ENCODE results near the gene SNED1. TPM values are rescaled to one million over a fixed set of nuclear protein-coding genes. Genes with fewer than 3 reads are reported as not detected.

SNED1 gene
- total and polyA plus RNA-seq, 2 experiments from 2014 or later: 1.5 to 2.8 TPM

DNA sequence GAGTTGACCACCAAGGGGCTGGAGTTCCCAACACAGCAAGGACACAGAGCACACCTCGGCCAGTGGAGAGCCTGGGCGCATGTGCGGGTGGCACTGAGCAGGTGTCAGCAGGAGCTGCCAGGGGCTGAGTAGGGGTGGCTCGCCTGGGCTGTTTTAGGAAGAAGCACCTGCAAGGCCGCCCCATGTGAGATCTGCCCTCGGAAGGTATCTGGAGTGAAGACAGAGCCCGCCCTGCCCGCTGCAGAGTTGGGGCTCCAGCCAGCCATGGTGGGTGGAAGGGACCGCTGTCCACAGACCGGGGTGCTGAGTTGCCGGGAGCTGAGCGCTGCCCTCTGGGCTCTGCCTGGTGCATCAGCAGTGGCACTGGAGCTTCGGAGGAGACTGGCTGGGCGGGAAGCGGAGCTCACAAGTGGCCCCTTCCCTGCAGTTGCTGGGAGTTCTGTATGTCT, 68.5 kb downstream of the SNED1 start:
- no peaks in the 10 kb centered on the region for H3K27me3 ChIP-seq (ENCODE audit: insufficient read depth)
- no peaks in the 10 kb centered on the region for H3K9me2 ChIP-seq (ENCODE audit: insufficient read depth)
- H3F3A ChIP-seq (replicated peaks; ENCODE audit: low read depth): no peaks in the 10 kb centered on the region
- Mint-ChIP-seq H3K4me3 (no peak overlapping the region), H3K36me3 (ENCODE audit: low read depth) (no peaks in the 10 kb centered on the region), H3K27ac (no peak overlapping the region), H3K9me3 (no peaks in the 10 kb centered on the region), H3K27me3 (ENCODE audit: insufficient read depth, low read depth, poor library complexity) (peaks cover 14% of the 10 kb centered on the region), H3K4me1 (no peaks in the 10 kb centered on the region; the same call in 2 of the 3 replicates)
- no peaks in the 10 kb centered on the region for H3K36me3 ChIP-seq (ENCODE audit: insufficient read depth)
- H2AFZ ChIP-seq: no peak overlapping the region
- no peak overlapping the region for H3K4me3 ChIP-seq
- TF ChIP-seq, protein P1, sequence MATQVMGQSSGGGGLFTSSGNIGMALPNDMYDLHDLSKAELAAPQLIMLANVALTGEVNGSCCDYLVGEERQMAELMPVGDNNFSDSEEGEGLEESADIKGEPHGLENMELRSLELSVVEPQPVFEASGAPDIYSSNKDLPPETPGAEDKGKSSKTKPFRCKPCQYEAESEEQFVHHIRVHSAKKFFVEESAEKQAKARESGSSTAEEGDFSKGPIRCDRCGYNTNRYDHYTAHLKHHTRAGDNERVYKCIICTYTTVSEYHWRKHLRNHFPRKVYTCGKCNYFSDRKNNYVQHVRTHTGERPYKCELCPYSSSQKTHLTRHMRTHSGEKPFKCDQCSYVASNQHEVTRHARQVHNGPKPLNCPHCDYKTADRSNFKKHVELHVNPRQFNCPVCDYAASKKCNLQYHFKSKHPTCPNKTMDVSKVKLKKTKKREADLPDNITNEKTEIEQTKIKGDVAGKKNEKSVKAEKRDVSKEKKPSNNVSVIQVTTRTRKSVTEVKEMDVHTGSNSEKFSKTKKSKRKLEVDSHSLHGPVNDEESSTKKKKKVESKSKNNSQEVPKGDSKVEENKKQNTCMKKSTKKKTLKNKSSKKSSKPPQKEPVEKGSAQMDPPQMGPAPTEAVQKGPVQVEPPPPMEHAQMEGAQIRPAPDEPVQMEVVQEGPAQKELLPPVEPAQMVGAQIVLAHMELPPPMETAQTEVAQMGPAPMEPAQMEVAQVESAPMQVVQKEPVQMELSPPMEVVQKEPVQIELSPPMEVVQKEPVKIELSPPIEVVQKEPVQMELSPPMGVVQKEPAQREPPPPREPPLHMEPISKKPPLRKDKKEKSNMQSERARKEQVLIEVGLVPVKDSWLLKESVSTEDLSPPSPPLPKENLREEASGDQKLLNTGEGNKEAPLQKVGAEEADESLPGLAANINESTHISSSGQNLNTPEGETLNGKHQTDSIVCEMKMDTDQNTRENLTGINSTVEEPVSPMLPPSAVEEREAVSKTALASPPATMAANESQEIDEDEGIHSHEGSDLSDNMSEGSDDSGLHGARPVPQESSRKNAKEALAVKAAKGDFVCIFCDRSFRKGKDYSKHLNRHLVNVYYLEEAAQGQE (IDR thresholded peaks at IDR 0.05; ENCODE audit: unreplicated experiment): peak; percentile 87
- no peak for TF ChIP-seq STAT1 (IDR thresholded peaks at IDR 0.05; ENCODE audit: unreplicated experiment)
- TF ChIP-seq, protein P2, sequence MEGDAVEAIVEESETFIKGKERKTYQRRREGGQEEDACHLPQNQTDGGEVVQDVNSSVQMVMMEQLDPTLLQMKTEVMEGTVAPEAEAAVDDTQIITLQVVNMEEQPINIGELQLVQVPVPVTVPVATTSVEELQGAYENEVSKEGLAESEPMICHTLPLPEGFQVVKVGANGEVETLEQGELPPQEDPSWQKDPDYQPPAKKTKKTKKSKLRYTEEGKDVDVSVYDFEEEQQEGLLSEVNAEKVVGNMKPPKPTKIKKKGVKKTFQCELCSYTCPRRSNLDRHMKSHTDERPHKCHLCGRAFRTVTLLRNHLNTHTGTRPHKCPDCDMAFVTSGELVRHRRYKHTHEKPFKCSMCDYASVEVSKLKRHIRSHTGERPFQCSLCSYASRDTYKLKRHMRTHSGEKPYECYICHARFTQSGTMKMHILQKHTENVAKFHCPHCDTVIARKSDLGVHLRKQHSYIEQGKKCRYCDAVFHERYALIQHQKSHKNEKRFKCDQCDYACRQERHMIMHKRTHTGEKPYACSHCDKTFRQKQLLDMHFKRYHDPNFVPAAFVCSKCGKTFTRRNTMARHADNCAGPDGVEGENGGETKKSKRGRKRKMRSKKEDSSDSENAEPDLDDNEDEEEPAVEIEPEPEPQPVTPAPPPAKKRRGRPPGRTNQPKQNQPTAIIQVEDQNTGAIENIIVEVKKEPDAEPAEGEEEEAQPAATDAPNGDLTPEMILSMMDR (conservative IDR thresholded peaks at IDR 0.05; ENCODE audit: low read depth in 2 of 2): peak in 1 of 2 experiments; percentile 37; a peak in 2 of 4 replicates
- TF ChIP-seq, protein P3, sequence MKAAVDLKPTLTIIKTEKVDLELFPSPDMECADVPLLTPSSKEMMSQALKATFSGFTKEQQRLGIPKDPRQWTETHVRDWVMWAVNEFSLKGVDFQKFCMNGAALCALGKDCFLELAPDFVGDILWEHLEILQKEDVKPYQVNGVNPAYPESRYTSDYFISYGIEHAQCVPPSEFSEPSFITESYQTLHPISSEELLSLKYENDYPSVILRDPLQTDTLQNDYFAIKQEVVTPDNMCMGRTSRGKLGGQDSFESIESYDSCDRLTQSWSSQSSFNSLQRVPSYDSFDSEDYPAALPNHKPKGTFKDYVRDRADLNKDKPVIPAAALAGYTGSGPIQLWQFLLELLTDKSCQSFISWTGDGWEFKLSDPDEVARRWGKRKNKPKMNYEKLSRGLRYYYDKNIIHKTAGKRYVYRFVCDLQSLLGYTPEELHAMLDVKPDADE (IDR thresholded peaks at IDR 0.05): no peak
- H4K20me1 ChIP-seq (replicated peaks; ENCODE audit: insufficient read depth): no peaks in the 10 kb centered on the region
- DNase-seq (ENCODE audit: low spot score) (peak; percentile 79), ATAC-seq (peak; percentile 53)
- no peaks in the 10 kb centered on the region for H3K4me1 ChIP-seq (ENCODE audit: insufficient read depth)
- H3K27ac ChIP-seq (ENCODE audit: low read depth): no peak overlapping the region
- H3K4me2 ChIP-seq: no peak overlapping the region
- no peaks in the 10 kb centered on the region for H3K79me2 ChIP-seq (replicated peaks; ENCODE audit: insufficient read depth)

DNA sequence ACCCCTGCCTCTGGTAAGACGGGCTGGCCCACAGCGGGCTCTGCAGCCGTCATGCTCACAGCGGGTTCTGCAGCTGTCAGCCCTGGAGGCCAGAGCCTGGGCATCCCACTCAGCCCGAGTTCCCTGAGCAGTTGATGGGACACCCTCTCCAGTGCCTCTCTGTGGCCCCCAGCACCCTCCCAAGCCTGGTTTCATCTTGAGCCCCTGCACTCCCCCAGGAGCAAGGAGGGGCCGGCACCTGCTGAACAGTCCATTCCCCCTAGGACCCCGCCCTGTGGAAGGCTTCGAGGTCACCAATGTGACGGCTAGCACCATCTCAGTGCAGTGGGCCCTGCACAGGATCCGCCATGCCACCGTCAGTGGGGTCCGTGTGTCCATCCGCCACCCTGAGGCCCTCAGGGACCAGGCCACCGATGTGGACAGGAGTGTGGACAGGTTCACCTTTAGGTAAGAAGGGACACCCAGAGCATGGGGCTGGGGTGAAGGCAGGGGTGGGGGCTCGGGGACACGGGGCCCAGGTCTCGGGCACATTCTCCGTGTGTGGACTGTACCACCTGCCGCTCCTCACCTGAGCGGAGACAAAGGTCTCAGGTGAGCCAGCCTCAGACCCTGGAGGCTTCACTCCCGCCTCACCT, 69.2 kb downstream of the SNED1 start:
- ATAC-seq (no peak), DNase-seq (ENCODE audit: low spot score) (no peak)
- Histone ChIP-seq H3K4me2 (no peak overlapping the region), H3K9me2 (ENCODE audit: insufficient read depth) (no peaks in the 10 kb centered on the region), H3K27me3 (ENCODE audit: insufficient read depth) (no peaks in the 10 kb centered on the region), H3K4me1 (ENCODE audit: insufficient read depth) (no peaks in the 10 kb centered on the region), H3F3A (replicated peaks; ENCODE audit: low read depth) (no peaks in the 10 kb centered on the region), H3K4me3 (no peak overlapping the region), H3K36me3 (ENCODE audit: insufficient read depth) (no peaks in the 10 kb centered on the region), H3K79me2 (replicated peaks; ENCODE audit: insufficient read depth) (no peaks in the 10 kb centered on the region), H4K20me1 (replicated peaks; ENCODE audit: insufficient read depth) (no peaks in the 10 kb centered on the region), H2AFZ (no peak overlapping the region), H3K27ac (ENCODE audit: low read depth) (no peak overlapping the region)
- H3K36me3 Mint-ChIP-seq (ENCODE audit: low read depth): no peaks in the 10 kb centered on the region
- no peaks in the 10 kb centered on the region for H3K9me3 Mint-ChIP-seq
- H3K4me3 Mint-ChIP-seq: no peak overlapping the region
- H3K27ac Mint-ChIP-seq: no peak overlapping the region
- H3K4me1 Mint-ChIP-seq: peaks cover 3% of the 10 kb centered on the region
- H3K27me3 Mint-ChIP-seq (ENCODE audit: insufficient read depth, low read depth, poor library complexity): peaks cover 16% of the 10 kb centered on the region
- TF ChIP-seq, protein P4, sequence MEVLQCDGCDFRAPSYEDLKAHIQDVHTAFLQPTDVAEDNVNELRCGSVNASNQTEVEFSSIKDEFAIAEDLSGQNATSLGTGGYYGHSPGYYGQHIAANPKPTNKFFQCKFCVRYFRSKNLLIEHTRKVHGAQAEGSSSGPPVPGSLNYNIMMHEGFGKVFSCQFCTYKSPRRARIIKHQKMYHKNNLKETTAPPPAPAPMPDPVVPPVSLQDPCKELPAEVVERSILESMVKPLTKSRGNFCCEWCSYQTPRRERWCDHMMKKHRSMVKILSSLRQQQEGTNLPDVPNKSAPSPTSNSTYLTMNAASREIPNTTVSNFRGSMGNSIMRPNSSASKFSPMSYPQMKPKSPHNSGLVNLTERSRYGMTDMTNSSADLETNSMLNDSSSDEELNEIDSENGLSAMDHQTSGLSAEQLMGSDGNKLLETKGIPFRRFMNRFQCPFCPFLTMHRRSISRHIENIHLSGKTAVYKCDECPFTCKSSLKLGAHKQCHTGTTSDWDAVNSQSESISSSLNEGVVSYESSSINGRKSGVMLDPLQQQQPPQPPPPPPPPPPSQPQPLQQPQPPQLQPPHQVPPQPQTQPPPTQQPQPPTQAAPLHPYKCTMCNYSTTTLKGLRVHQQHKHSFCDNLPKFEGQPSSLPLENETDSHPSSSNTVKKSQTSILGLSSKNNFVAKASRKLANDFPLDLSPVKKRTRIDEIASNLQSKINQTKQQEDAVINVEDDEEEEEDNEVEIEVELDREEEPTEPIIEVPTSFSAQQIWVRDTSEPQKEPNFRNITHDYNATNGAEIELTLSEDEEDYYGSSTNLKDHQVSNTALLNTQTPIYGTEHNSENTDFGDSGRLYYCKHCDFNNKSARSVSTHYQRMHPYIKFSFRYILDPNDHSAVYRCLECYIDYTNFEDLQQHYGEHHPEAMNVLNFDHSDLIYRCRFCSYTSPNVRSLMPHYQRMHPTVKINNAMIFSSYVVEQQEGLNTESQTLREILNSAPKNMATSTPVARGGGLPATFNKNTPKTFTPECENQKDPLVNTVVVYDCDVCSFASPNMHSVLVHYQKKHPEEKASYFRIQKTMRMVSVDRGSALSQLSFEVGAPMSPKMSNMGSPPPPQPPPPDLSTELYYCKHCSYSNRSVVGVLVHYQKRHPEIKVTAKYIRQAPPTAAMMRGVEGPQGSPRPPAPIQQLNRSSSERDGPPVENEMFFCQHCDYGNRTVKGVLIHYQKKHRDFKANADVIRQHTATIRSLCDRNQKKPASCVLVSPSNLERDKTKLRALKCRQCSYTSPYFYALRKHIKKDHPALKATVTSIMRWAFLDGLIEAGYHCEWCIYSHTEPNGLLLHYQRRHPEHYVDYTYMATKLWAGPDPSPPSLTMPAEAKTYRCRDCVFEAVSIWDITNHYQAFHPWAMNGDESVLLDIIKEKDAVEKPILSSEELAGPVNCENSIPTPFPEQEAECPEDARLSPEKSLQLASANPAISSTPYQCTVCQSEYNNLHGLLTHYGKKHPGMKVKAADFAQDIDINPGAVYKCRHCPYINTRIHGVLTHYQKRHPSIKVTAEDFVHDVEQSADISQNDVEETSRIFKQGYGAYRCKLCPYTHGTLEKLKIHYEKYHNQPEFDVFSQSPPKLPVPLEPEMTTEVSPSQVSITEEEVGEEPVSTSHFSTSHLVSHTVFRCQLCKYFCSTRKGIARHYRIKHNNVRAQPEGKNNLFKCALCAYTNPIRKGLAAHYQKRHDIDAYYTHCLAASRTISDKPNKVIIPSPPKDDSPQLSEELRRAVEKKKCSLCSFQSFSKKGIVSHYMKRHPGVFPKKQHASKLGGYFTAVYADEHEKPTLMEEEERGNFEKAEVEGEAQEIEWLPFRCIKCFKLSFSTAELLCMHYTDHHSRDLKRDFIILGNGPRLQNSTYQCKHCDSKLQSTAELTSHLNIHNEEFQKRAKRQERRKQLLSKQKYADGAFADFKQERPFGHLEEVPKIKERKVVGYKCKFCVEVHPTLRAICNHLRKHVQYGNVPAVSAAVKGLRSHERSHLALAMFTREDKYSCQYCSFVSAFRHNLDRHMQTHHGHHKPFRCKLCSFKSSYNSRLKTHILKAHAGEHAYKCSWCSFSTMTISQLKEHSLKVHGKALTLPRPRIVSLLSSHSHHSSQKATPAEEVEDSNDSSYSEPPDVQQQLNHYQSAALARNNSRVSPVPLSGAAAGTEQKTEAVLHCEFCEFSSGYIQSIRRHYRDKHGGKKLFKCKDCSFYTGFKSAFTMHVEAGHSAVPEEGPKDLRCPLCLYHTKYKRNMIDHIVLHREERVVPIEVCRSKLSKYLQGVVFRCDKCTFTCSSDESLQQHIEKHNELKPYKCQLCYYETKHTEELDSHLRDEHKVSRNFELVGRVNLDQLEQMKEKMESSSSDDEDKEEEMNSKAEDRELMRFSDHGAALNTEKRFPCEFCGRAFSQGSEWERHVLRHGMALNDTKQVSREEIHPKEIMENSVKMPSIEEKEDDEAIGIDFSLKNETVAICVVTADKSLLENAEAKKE (CRISPR knock-in tag; IDR thresholded peaks at IDR 0.05): no peak
- TF ChIP-seq EZH2phosphoT487 (IDR thresholded peaks at IDR 0.05; ENCODE audit: unreplicated experiment): no peak
- TF ChIP-seq NANOG (IDR thresholded peaks at IDR 0.05; ENCODE audit: borderline replicate concordance): no peak
- TF ChIP-seq ZNF114 (CRISPR knock-in tag; IDR thresholded peaks at IDR 0.05): no peak
- TF ChIP-seq JUNB (IDR thresholded peaks at IDR 0.05; ENCODE audit: unreplicated experiment): no peak

Data from GM23338 (cell line).